Measurements from ENCODE around the gene MBTPS1.

MBTPS1 gene

DNA sequence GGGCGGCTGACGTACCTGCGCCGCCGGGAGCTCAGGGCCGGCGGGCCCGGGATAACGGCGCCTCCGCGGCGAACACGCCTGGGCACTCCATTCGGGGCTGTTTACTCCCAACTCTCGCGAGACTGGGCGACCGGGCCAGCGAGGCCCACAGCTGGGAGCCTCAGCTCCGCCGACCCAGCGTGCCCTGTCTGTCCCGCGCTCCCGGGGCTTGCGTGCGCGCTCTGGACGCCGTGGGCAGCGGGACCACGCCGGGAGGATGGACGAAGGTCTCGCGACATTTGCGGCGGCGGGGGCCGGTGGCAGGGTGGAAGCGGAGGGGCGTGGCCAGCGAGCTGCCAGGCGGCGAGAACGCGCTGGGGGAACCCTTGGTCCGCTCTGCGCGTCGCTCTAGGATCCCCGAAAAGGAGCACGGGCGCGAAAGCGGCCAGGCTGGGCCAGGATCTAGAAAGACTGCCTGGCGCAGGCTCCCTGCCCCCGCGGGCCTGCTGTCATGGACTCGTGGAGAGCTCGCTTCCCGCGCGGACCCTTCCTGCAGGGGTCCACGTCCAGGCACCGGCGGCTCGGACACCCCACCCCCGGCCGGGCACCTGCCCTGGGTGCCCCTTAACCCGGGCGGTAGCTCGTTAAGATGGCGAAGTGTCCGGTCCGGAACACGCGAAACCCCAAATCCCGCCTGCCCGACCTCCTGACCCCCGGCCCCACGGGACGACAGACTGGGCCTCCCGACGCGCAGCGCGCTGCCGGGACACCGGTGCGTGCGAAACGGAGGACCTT is at the start of gene MBTPS1:
Gene MBTPS1 (minus strand): TSS at position 223 of the 774 bp plus-strand sequence. CDS start 15,159 bp downstream, outside the sequence.
- DNase-seq: peak; percentile 79

DNA sequence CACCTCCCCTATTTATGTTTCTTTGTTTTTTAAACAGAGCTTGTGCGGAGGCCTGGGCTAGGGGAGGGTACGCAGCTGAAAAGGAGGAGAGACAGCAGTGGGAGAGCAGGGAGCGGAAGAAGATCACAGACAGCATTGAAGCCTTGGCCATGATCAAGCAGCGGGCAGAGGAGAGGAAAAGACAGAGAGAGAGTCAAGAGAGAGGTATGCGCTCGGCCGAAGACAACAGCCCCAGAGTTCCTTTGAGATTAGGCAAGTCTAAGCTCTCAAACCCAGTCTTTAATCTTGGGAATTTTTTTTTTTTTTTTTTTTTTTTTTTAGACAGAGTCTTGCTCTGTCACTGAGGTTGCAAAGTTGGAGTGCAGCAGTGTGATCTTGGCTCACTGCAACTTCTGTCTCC is 49.0 kb upstream of the MBTPS1 start:
- DNase-seq: no peak

DNA sequence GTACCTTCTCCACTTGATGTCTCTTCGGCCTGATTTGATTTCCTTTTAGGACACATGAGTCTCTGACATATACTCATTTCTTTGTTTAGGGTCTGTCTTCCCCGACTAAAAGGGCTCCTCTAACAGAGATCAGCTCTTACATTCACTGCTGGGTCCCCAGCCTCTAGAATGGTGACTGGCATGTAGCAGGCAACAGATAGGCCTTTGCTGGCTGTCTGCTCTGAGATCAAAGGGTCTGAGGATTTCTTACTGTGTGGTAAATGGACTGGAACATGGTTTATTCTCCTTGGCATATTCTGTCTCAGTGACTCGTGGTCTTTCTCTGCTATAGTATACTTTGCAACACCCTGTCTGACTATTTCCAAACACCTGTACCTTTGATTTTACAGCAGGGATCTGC is 45.1 kb upstream of the MBTPS1 start:
- DNase-seq: no peak

DNA sequence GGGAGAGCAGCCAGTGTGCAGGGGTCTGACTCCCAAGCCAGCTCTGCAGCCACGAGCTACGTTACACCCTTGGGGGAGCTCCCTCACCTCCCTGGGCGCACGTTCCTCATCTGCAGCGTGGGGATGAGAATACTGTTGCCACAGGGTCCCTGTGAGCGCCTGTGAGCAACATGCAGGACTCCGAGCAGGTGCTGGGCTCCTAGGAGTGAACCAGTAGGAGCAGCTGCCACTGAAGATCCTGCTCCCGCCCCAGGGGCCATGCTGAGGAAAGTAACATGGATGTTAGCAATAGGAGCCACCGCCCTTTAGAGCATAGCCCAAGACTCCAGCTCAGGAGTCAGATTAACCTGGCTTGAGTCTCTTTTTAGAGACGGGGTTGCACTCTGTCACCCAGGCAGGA is 44.3 kb upstream of the MBTPS1 start:
- no peak for DNase-seq

DNA sequence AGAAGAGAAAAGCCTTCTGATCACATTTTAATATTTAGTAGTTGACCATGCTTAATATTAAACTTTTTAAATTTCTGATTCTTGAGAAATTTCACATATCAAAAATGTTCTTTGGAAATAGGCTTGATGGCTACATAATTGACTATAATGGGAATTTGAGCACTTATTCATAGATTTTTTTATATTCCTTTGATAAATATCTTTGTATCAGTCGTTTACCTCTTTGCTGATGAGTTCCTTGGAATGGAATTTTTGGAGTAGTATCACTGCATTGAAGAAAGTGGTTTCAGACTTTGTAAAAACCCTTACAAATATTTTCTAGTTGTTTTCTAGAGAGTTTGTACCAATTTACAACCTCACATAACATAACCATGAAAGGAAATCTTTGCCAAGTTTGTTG is 43.1 kb upstream of the MBTPS1 start:
- no peak for DNase-seq

DNA sequence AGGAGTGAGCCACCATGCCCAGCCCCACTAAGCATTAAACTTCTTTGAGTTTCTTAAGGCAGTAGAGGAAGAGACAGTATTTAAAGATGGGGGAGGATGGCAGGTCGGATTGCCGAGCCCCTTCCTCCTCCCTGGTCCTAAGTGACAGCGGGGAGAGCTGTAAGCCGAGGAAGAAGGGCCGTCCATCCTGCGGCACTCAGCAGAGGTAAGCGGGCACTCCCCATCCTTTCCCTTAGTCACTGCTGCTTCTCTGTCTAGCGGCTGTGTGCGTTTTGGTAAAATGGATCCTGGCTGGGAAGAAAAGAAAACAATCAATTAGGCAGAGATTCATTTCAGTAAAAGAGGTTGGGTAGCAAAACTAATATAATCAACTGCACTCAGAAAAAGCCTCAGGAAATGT is 42.3 kb upstream of the MBTPS1 start:
- no peak for DNase-seq

DNA sequence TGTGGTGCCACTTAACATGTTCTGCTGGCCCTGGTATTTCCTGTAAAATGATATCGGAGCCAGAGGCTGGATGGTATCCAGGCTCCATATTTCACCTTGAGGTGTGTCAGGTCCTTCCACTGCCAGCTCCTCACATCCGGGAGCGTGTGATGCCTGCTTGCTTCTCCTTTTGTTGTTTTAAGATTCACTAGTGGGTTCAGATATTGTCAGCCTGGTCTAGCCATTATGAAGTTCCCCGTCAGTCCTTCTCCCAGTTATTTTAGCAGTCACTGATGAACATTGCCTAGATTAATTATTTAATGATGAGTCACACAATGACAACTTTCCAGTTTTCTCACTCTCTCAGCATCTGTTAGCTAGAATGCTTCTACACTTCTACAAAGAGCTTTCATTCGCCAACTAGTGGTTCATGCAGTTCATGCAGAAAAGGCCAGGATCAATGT is 39.6 kb upstream of the MBTPS1 start:
- no peak for DNase-seq

DNA sequence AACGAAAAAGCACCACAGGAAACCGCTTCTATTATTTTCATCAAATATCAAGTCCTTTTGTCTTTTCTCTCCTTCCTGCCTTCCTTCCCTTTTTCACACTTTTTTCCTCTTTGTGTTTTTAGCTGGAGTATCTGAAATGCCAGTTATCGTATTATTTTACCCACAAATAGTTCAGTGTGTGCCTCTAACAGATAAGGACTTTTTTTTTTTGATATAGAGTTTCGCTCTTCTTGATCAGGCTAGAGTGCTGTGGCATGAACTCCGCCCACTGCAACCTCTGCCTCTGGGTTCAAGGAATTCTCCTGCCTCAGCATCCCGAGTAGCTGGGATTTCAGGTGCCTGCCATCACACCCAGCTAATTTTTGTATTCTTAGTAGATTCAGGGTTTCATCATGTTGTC is 39.0 kb upstream of the MBTPS1 start:
- no peak for DNase-seq

DNA sequence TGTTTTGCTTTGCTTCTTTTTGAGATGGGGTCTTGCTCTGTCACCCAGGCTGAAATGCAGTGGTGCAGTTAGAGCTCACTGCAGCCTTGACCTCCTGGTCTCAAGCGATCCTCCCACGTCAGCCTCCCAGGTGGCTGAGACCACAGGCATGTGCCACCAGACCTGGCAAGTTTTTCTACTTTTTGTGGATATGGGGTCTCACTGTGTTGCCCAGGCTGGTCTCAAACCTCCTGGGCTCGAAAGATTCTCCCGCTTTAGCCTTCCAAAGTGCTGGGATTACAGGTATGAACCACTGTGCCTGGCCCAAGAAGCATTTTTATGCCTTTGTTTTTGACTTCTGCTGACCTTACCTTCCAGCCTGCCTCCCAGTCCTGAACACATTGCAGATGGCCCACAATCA is 38.5 kb upstream of the MBTPS1 start:
- no peak for DNase-seq

DNA sequence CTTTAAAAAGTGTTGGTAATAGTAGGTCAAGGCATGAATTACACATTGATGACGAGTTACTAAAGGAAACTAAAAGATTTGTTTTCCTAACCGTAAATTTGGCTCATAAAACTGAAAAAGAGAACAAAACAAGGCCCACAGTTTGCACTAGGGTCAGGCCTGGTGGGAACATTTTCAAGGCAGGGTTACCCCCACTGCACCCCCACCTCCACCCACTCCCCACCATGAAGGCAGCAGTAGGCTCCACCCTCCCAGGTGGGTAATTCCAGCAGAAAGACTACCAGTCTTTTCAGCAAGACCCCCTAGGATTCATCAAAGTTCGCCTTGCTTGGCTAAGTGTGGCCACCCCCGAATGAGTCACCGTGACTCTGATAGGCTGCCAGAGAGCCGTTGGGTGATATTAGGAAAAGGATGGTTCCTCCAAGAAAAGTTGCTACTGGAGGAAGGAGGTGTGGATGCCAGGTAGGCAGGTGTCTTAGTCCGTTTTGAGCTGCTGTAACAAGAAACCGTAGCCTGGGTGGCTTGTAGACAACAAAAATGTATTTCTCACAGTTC is 37.0 kb upstream of the MBTPS1 start:
- DNase-seq: no peak

DNA sequence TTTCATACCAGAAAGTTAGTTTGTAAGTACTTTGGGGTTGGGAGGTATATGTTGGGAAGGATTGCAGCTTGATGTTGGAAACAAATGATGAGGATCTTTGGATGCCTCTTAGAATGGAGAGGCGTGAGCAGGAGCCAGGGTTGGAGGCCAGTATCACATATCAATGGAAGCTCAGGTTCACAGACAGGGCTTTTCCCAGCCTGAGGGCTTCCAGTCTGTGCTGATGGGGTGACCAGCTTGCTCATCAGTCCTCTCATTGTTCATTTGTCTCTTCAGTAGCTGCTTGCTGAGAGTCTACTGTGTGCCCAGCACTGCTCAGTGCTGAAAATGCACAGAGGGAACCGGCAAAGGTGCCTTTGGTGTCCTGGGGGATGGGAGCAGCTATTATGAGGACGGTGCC is 34.2 kb upstream of the MBTPS1 start:
- no peak for DNase-seq

DNA sequence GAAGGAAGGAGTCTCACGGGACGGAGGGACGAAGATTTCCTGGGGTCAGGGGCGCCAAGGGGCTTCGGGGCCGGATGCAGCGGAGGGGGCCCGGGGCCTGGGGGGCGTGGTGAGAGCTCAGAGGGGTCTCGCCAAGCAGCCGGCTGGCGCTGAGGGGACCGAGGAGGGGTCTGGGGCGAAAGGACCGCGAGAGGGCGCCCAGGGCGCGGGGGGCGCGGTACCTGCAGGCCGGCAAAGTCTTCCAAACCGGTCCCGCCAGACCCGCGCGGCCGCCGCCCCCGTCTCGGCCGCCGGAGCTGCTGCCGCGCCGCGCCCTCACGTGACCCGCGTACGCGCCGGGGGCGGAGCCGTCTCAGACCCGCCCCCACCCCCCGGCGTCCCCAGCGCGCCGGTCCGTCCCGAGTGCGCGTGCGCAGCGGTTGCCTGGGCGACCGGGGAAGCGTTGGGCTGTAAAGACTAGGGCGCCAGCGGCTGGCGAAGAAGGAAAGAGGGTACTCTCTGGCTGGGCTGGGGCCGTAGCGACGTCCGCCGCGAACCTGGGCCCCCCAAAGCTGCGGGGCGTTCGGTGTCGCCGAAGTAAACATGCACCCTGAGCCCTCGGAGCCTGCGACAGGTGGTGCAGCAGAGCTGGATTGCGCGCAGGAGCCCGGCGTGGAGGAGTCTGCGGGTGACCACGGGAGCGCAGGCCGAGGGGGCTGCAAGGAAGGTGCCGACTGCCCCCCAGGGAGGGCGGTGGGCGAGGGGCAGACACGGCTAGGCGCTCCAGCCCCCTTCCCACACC is 28.3 kb upstream of the MBTPS1 start, which contains the start of the genes DNAAF1 and HSDL1:
Gene DNAAF1 (plus strand): TSS at position 450 of the 781 bp plus-strand sequence. CDS start 133 bp downstream, at position 583.
Gene HSDL1 (minus strand): TSS at position 319 of the 781 bp plus-strand sequence. CDS start 13,856 bp downstream, outside the sequence.
- no peak for DNase-seq

DNA sequence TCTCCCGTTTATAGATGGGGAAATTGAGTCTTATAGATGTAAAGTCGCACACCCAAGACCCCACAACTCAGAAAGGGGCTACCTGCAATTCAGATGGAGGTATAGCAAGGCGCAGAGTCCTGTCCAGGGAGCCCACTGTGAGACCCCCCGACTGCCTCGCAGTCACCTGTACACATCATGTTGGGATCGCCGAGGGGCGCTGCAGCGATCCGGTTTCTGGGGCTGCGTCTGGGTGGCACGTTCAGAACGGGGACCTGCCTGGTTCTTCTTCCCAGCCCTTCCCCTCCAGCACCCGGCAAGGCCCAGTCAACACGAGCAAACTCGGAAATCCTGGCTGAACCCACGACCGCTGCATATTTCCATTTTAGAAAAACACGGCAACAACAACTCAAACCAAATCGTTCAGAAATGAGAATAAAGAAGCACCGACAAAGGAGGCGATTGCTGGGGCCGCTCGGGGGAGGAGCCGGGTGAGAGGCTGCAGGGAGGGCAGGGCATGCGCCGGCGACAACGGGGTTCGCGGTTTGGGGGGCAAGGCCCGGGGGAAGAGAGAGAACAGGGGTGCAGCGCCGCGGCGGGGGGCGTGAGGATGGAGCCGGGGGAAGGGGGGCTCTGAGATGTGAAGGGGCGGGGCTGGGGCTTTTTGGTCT is 27.6 kb upstream of the MBTPS1 start:
- no peak for DNase-seq

DNA sequence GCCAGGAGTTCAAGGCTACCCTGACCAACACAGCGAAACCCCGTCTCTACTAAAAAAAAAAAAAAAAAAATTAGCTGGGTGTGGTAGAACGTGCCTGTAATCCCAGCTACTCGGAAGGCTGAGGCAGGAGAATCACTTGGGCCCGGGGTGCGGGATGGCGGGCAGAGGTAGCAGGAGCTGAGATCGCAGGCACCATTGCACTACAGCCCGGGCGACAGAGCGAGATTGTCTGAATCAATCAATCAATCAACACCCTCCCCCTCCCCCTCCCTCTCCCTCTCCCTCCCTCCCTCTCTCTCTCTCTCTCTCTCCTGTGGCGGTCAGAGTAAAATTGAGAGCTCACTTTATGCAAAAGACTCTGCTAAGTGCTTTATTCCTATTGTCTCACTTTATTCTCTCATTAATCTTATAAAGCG is 27.1 kb upstream of the MBTPS1 start:
- no peak for DNase-seq

DNA sequence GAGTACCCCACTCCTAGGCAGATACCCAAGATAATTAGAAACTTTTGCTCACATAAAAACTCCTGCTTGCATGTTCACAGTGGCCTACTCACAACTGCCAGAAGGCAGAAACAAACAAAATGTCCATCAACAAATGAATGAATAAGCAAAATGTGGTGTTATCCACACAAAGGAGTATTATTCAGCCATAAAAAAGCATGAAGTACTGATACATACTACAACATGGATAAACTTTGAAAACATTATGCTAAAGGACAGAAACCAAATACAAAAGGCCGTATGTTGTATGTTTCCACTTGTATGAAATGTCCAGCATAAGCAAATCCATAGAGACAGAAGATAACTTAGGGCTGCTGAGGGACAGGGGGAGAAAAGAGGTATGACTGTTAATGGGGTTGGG is 26.3 kb upstream of the MBTPS1 start:
- DNase-seq: no peak

DNA sequence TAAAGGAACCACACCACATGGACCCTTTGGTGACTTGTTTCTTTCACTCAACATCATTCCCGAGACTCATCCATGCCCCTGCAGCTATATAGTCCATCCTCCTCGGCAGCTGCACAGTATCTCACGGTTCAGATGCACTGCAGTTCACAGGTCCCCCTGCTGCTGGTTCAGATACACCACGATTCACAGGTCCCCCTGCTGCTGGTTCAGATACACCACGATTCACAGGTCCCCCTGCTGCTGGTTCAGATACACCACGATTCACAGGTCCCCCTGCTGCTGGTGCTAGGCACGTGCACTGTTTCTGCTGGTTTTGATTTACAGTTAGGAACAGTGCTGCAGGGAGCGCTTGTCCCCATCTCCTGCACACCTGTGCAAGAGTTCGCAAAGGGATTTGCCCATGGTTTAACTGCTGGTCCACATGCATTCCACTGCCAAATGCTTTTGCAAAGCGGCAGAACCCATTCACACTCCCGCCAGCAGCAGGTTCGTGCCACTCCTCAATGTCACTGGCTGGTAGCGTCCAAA is 24.5 kb upstream of the MBTPS1 start:
- no peak for DNase-seq

DNA sequence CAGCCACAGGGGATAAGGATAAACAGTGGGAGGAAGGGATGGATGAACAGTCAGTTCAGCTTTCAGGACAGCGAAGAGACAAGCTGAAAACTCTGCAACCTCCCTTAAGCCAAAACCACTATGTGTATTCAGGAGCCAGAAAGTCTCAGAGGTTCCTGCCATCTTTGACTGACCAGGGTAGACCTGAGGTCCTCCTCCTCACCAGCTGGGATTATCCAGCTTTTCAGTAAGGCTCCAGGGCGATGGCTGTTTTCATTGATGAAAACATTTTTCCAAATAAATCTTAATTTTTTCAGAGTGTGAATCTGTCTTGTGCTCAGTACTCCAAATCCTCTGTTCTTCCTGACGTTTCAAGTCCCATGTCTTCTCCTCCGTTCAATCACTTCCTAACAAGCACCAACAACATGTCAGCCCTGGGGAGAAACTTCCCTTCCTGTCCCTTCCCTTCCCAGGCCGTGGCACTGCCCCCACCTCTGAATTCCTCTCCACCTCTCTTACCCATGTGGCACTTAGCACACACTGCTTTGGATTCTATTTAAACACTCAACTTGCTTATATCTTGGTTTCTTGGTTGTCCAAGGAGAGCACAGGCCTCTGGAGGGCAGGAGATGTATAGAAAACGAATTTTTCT is 23.0 kb upstream of the MBTPS1 start:
- no peak for DNase-seq

DNA sequence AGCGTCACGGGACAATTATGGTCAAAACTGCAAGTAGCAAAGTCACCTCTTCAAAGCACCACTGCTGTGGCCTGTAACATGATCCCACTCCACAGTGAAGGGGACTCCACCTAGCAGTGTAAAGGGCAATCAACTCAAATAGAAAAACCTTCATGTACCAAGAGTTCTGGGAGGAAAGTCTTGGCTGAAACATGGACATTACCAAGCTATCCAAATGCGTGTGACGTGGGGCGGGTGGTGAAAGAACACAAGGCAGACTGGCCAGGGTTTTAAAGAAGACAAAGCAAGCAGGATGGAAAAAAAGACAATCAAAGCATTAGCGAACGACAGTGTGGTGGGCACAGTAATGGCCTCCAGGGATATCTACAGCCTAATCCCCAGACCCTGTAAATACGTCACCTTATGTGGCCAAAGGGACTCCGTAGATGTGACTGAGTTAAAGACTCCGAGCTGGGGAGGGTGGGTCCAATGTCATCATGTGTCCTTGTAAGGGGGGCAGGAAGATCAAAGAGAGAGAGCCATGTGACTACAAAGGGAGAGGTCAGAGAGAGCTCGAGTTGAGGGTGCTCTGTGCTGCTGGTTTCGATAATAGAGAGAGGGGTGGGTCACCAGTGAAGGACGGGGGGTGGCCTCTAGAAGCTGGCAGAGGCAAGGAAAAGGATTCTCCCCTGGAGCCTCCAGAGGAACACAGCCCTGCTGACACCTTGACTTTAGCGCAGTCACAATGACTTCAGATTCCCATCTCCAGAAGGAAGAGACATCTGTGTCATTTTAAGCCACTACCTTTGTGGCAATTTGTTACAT is 22.3 kb upstream of the MBTPS1 start:
- DNase-seq: no peak

DNA sequence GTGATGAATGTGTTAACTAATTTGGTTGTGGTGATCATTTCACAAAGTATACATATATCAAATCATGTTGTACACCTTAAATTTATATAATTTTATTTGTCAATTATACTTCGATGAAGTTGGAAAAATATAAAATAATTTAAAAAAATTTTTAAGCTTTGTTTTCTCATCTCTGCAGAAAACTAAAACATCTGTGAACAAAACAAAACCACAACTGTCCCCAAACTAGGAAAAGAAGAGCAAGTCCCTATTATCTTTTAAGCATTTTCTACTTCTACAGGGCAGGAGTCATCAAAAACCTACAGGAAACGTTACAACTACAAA is 21.7 kb upstream of the MBTPS1 start:
- no peak for DNase-seq

DNA sequence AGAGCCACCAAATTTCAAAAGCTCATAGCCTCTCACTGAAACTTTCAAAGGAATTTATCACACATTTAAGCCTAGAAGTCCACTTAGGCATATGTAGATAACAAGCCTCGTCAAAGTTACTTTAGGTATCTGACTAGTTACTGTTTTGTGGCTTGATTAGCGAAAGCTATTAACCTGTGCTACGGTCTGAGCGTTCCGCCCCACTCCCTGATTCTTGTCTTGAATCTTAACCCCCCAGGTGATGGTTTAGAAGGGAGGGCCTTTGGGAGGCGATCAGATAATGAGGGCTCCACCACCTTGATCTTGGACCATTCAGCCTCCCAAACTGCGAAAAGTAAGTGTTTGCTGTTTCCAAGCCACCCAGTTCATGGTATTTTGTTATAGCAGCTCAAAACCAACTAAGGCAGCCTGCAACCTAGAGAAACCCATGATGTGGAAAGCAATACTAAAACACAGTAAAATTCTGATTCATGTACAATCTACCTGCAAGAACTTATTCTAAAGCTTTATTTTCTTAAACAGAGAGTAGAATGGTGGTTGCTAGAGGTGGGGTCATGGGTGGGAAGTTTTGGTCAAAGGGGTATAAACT is 21.1 kb upstream of the MBTPS1 start:
- no peak for DNase-seq

DNA sequence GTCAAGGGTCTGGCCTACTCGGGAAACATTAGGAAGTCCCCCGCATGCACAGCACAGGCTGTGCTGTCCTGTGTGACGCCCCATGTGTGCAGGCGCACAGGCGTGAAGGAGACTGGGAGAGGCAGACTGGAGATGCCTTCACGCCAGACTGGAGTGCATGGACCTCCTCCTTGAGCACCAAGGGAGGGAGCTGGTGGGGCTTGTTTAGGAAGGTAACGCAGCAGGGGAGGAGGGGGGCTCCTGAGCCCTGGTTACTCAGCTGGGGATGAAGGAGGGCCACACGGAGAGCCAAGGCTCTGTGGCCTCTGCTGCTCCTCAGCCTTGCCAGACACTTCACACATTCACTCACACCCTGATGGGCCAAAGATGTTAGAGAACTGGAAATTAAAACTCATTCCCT is 20.5 kb upstream of the MBTPS1 start:
- DNase-seq: no peak

All from NCI-H1436 treated with DMSO at 0.1 percent for 48 hours (cell line).